Measurements from ENCODE around the gene CACNA2D4.

DNA sequence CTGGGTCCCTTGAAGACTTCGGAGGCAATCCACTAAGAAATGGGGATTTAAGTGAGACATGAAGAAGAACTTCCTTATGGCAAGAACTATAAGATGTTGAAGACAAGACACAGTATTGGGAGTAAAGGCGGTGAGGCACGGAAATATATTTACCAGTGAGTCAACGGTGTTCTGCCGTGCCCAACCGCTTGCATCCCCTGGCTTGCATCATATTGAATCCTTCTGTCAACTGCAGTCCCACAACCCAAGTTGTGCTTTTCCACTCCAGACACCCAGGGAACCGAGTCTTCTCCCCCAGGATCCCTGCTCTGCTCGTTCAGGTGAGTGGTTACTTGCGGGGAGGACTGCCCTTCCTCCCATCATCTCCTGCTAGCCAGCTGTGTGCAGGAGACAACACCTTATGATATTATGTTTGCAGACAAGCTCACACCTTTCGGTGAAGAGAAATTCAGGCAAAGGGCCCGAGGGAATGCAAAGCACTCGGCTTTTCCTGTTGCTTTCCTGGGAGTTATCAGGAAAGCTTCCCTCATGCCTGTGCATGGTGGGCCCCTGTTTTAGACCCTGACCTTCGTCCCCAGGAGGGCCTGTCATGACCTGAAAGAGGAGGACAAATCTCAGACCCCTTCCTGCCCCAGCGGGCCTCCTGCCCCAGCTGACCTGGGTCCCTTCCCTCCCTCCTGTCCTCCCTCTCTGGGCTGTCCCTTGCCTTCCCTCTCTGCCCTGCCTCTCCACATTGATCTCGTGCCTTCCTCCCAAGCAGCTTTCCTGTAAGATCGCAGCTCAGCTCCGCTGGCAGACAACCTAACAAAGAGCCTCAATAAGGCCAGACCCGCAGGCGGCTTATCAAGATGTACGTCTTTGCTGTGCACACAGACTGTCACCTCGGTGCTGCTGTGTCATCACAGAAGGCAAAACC, 102.4 kb downstream of the CACNA2D4 start:
- TF ChIP-seq EP300 (IDR thresholded peaks at IDR 0.05) (no peak), CTCF (IDR thresholded peaks at IDR 0.05) (no peak), POLR2AphosphoS5 (IDR thresholded peaks at IDR 0.05) (no peak), POLR2A (IDR thresholded peaks at IDR 0.05; ENCODE audit: low read depth) (no peak)

Measured in esophagus muscularis mucosa (tissue), 4 donors.